Caco-2 (cell line): ENCODE results near the gene ZNF175. TPM values are rescaled to one million over a fixed set of nuclear protein-coding genes. Genes with fewer than 3 reads are reported as not detected.
A peak's percentile ranks its signal among the peaks of the same experiment; 100 is the strongest.

Experiments
- BruUV-seq: library from RNA; stranded (reverse); fragments of 400-500 nt; replicated peaks from 2 replicates; lab custom pipeline; 2021; lab: Mats Ljungman, UMichigan
- CTCF ChIA-PET: fragments of 300-600 bp; sonication (Branson Sonifier 250); formaldehyde crosslinking; loops from one replicate; lab custom pipeline; 2022; ENCODE audit warnings: antibody characterized with exemption; lab: Charles Lee
- POLR2A ChIA-PET: fragments of 300-600 bp; sonication (Branson Sonifier 250); formaldehyde crosslinking; loops from one replicate; lab custom pipeline; 2022; ENCODE audit warnings: antibody characterized with exemption; lab: Charles Lee
- DNase-seq, 2 experiments: peaks; one replicate each; pipeline versions ENCODE4 v3.0.0 to v3.0.0-alpha.2; 2020 to 2022
- H3K27me3 ChIP-seq: replicated peaks from 2 replicates; pipeline ENCODE4 v1.6.0; 2011; ENCODE audit warnings: low read length; ENCODE audit not compliant: control insufficient read depth, insufficient read depth
- H3K36me3 ChIP-seq: 2 replicates; pipeline ENCODE4 v1.5.1; 2011; ENCODE audit warnings: low read length; ENCODE audit not compliant: control insufficient read depth, insufficient read depth
- H3K4me1 ChIP-seq: fragments of 250-450 bp; sonication (Bioruptor Pico); 2 replicates; pipeline ENCODE4 v1.5.1; 2020; ENCODE audit warnings: mild to moderate bottlenecking
- H3K4me3 ChIP-seq: 2 replicates; pipeline ENCODE4 v1.5.1; 2011; ENCODE audit warnings: low read depth, mild to moderate bottlenecking, control low read depth, low read length
- H3K9me3 ChIP-seq: fragments of 250-450 bp; sonication (Bioruptor Pico); 2 replicates; pipeline ENCODE4 v1.5.1; 2020; ENCODE audit warnings: mild to moderate bottlenecking, moderate library complexity
- H3K27ac Mint-ChIP-seq: one replicate; pipeline ENCODE4 v1.8.0; 2022; ENCODE audit warnings: mixed read lengths; ENCODE audit not compliant: unreplicated experiment
- H3K27me3 Mint-ChIP-seq: one replicate; pipeline ENCODE4 v1.8.0; 2022; ENCODE audit warnings: mixed read lengths; ENCODE audit not compliant: insufficient read depth, unreplicated experiment
- H3K36me3 Mint-ChIP-seq: one replicate; pipeline ENCODE4 v1.8.0; 2022; ENCODE audit warnings: mild to moderate bottlenecking, mixed read lengths; ENCODE audit not compliant: insufficient read depth, unreplicated experiment
- H3K4me1 Mint-ChIP-seq: one replicate; pipeline ENCODE4 v1.8.0; 2022; ENCODE audit warnings: low read depth, mixed read lengths; ENCODE audit not compliant: unreplicated experiment
- H3K4me3 Mint-ChIP-seq: one replicate; pipeline ENCODE4 v1.8.0; 2022; ENCODE audit warnings: mild to moderate bottlenecking, moderate library complexity, mixed read lengths; ENCODE audit not compliant: unreplicated experiment
- H3K9me3 Mint-ChIP-seq: one replicate; pipeline ENCODE4 v1.8.0; 2022; ENCODE audit warnings: mixed read lengths; ENCODE audit not compliant: unreplicated experiment
- CTCF ChIP-seq, 2 experiments: fragments of 200-600 bp in 1 of 2; IDR thresholded peaks; 1 replicate in 1 of 2; 2 replicates in 1 of 2; pipeline versions ENCODE4 v1.5.1 to v1.8.0; 2011 to 2022; ENCODE audit warnings: antibody characterized with exemption in 1 of 2, control low read depth in 1 of 2, inconsistent platforms in 1 of 2, low read depth in 1 of 2, low read length in 1 of 2, mild to moderate bottlenecking in 1 of 2, moderate library complexity in 1 of 2; ENCODE audit not compliant: insufficient read depth in 1 of 2, severe bottlenecking in 1 of 2, unreplicated experiment in 1 of 2
- intact Hi-C: fragments of 100-400 bp; cut with micrococcal nuclease; formaldehyde crosslinking; loops from one replicate; pipeline ENCODE4 v1.10.0; 2022; ENCODE audit not compliant: unreplicated experiment
- total RNA-seq: library from RNA; stranded (reverse); gene quantifications from 2 replicates; pipeline ENCODE4 v1.2.3, GENCODE V29; 2022

ZNF175 gene
- total RNA-seq, 1 experiment from 2014 or later, result 8.7 TPM

DNA sequence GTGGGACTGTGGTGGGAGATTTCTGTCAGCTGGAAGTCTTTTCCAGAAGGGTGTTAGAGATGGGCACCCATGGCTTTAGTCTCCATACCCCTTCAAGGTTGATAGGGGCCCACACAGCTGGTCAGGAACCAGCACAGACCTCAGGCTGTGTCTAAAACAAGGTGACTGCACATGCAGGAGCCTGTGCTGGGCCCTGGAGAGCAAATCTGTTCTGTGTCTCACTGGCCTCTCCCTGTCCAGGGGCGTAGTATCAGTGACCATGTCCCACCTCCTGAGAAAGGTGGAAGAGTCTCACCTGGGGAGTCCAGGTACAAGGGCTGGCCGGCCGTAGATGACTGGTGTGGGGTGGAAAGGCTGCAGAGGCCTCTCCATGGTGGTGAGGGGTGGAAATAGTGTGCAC, 19.4 kb downstream of the ZNF175 start:
- H3K27me3 ChIP-seq, result no peaks in the 10 kb centered on the region
- ChIA-PET POLR2A (no interaction called here), CTCF (no interaction called here)
- peaks cover 14% of the 10 kb centered on the region for H3K4me1 ChIP-seq
- peaks cover 30% of the 10 kb centered on the region for H3K9me3 ChIP-seq
- H3K27me3 Mint-ChIP-seq, result no peaks in the 10 kb centered on the region
- H3K4me3 ChIP-seq, result no peak overlapping the region
- TF ChIP-seq CTCF (IDR thresholded peaks at IDR 0.05; ENCODE audit: insufficient read depth in 1 of 2, low read depth in 1 of 2, low read length in 1 of 2, severe bottlenecking in 1 of 2, unreplicated experiment in 1 of 2), result no peak
- intact Hi-C loops, result no loop called here
- peaks cover 25% of the 10 kb centered on the region for H3K36me3 Mint-ChIP-seq
- no TSS peak for BruUV-seq
- H3K4me1 Mint-ChIP-seq, result peaks cover 14% of the 10 kb centered on the region
- no peak overlapping the region for H3K4me3 Mint-ChIP-seq
- peaks cover 28% of the 10 kb centered on the region for H3K9me3 Mint-ChIP-seq
- DNase-seq, result no peak
- peaks cover 2% of the 10 kb centered on the region for H3K36me3 ChIP-seq
- no peak overlapping the region for H3K27ac Mint-ChIP-seq

DNA sequence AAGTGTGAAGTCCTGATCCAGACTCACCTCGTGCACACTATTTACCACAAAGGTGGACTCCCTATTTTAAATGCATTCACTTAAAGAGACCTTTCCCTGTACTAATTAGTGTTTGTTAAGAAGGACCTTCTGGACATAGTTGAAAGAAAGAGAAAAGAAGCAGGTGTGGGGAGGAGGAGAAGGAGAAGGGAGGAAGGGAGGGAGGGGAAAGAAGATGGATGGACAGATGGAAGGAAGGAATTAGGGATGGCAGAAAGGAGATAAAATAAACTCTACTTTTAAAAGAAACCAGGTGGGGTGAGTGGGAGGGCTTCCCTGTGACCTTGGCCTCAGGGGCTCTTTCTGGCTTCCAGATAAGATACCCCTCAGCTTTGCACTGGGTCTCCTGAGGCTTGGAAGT, 21.4 kb downstream of the ZNF175 start:
- BruUV-seq, result no TSS peak
- Mint-ChIP-seq H3K27me3 (no peaks in the 10 kb centered on the region), H3K4me1 (peaks cover 14% of the 10 kb centered on the region), H3K27ac (no peak overlapping the region), H3K36me3 (peaks cover 9% of the 10 kb centered on the region), H3K9me3 (peaks cover 7% of the 10 kb centered on the region), H3K4me3 (peak overlapping the region; percentile 93)
- intact Hi-C loops, result no loop called here
- TF ChIP-seq CTCF (IDR thresholded peaks at IDR 0.05; ENCODE audit: insufficient read depth in 1 of 2, low read depth in 1 of 2, low read length in 1 of 2, severe bottlenecking in 1 of 2, unreplicated experiment in 1 of 2), result no peak
- Histone ChIP-seq H3K27me3 (no peaks in the 10 kb centered on the region), H3K36me3 (no peaks in the 10 kb centered on the region), H3K9me3 (peaks cover 15% of the 10 kb centered on the region; the same call in 1 of the 2 replicates), H3K4me1 (peaks cover 14% of the 10 kb centered on the region), H3K4me3 (no peak overlapping the region)
- no peak for DNase-seq
- POLR2A ChIA-PET, result interaction anchor here (1.5 kb wide), 1 partner anchor 112 kb away, joined by 5 read pairs; no protein-coding TSS in a partner anchor
- CTCF ChIA-PET, result no interaction called here

DNA sequence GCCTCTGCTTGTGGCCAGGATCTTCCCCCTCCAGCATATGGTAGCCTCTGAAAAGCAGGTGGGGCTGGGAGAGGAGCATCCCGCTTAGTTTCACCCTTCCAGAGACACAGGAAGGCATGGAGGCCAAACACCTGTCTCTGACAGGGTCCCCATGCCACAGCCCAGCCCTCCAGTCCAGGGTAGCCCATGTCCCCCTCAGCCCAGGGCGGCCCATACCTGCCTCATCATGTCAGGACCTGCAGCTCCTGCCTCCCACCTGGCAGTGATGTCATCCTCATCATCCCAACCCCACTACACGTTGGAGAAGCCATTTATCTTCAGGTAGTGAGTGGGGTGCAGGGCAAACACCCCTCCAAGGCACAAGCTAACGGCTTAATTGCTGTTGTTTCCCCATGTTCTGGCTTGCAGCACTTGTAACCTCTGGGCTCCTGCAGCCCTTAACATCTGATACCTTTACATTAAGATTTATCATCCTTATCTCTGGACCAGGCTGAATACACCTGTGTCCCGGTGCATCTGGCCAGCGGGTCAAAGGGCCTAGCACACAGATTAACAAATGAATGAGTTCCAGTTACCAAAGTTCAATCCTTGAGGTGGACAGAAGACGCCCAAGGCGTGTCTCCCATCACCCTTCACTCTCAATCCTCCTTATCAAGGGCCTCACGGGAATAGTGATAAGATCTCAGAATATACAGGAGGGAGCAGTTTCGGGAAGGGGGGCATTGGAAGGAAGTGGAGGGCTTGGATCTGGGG, 22.2 kb downstream of the ZNF175 start:
- Mint-ChIP-seq H3K9me3 (no peaks in the 10 kb centered on the region), H3K36me3 (peaks cover 4% of the 10 kb centered on the region), H3K4me3 (peak overlapping the region; percentile 93), H3K27me3 (no peaks in the 10 kb centered on the region), H3K4me1 (peaks cover 14% of the 10 kb centered on the region), H3K27ac (peak overlapping the region; percentile 63)
- H3K9me3 ChIP-seq, result peaks cover 7% of the 10 kb centered on the region; the same call in 1 of the 2 replicates
- ChIA-PET CTCF (interaction anchor here (0.8 kb wide), 1 partner anchor 22 kb away, joined by 3 read pairs; the partner anchor contains the start of gene ZNF175), POLR2A (interaction anchor here (0.6 to 1.5 kb wide), 2 partner anchors 74 to 111 kb away, joined by 5 to 8 read pairs; no protein-coding TSS in a partner anchor)
- H3K4me1 ChIP-seq, result peaks cover 14% of the 10 kb centered on the region
- H3K4me3 ChIP-seq, result peak overlapping the region; percentile 65
- DNase-seq, result peak; percentile 30 to 80
- no TSS peak for BruUV-seq
- intact Hi-C loops, result no loop called here
- no peak for TF ChIP-seq CTCF (IDR thresholded peaks at IDR 0.05; ENCODE audit: insufficient read depth in 1 of 2, low read depth in 1 of 2, low read length in 1 of 2, severe bottlenecking in 1 of 2, unreplicated experiment in 1 of 2)
- no peaks in the 10 kb centered on the region for H3K27me3 ChIP-seq
- no peaks in the 10 kb centered on the region for H3K36me3 ChIP-seq
